ENCODE results near the gene FBXL3.

The FBXL3 gene

DNA sequence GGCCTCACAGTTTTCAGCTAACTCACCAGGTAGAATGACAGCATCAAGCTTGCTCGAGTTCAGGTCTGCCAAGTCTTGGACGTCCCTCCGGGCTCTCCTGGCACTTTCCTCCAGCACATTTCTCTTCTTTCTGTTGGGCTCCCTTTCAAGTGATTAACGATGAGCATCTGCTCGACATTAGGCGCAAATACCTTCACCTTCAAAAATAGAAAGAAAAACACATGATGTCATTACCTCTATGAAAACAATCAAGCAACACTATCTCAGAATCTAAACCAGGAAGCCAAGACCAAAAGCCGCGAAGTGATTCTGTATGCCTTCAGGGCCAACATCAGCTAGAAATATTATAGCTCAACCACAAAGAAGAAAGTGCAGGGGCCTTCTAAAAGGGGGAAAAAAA lies 50.5 kb downstream of the FBXL3 start:
- no peak overlapping the region for H3K4me3 ChIP-seq (replicated peaks; ENCODE audit: low read depth, low read length)
- no peak for TF ChIP-seq CTCF (IDR thresholded peaks at IDR 0.05; ENCODE audit: low read length, missing control alignments)
- no peak for DNase-seq (ENCODE audit: low read depth)

DNA sequence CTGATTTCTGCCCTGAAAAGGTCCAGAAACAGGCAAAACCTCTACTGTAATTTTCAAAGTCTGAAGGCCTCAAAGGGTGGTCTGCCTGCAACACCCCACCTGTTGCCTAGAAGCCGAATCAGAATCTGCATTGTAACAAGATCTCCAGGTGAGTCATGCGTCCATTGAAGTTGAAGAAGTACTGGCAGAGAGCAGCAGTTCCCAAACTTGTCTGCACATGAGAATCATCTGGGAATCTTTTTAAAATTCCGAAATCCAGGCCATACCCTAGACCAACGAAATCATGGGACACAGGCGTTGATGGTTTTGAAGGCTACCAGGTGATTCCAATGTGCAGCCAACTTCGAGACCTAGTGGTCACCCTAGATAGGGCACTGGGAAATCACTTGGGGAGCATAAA lies 51.1 kb downstream of the FBXL3 start:
- DNase-seq (ENCODE audit: low read depth) = no peak
- no peak overlapping the region for H3K4me3 ChIP-seq (replicated peaks; ENCODE audit: low read depth, low read length)
- no peak for TF ChIP-seq CTCF (IDR thresholded peaks at IDR 0.05; ENCODE audit: low read length, missing control alignments)

GRCh38 chr13:76974618-76974975 lies 52.4 kb downstream of the FBXL3 start:
- no peak for DNase-seq (ENCODE audit: low read depth)
- H3K4me3 ChIP-seq (replicated peaks; ENCODE audit: low read depth, low read length) = no peak overlapping the region
- TF ChIP-seq CTCF (IDR thresholded peaks at IDR 0.05; ENCODE audit: low read length, missing control alignments) = no peak

GRCh38 chr13:76973920-76974617 lies 52.9 kb downstream of the FBXL3 start:
- H3K4me3 ChIP-seq (replicated peaks; ENCODE audit: low read depth, low read length) = no peak overlapping the region
- DNase-seq (ENCODE audit: low read depth) = no peak
- TF ChIP-seq CTCF (IDR thresholded peaks at IDR 0.05; ENCODE audit: low read length, missing control alignments) = no peak

DNA sequence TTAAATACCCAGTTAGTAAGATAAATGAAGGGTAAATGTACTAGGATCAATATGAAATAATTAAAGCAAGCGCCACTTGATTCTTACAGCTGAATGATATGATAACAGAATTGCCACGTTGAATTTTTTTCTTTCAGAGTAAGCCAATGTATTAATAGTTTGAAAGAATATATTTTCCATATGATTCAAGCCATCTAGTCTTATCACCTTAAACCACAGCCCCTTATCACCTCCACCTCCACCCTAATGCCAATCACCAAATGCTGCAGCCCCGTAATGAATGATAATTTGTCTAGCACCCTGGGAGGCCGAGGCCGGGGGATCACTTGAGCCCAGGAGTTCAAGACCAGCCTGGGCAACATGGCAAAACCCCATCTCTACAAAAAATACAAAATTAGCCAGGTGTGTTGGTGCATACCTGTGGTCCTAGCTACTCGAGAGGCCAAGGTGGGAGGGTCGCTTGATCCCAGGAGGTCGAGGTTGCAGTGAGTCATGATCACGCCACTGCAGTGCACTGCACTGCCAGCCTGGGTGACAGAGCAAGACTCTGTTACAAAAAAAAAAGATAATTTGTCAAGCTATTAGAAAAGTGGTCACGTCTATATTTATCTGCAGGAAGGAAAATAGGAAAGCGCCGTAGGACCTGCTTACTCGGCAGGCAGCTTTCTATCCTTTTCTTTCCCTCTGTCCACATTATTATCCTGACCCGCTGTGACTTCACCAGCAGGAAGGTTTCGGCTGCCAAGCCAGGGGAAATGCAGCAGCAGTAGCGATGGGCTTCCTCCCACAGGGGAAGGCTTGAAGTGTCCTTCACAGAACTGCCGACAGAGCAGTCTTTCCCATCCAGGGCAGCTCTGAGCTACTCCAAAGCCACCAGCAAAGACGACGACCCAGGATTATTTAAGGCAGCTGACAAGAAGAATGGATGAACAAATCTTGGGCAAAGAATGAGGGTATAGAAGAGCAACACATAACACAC lies 54.8 kb downstream of the FBXL3 start:
- TF ChIP-seq CTCF (IDR thresholded peaks at IDR 0.05; ENCODE audit: low read length, missing control alignments) = no peak
- H3K4me3 ChIP-seq (replicated peaks; ENCODE audit: low read depth, low read length) = no peak overlapping the region
- peak; percentile 33 for DNase-seq (ENCODE audit: low read depth)

- no peak for DNase-seq (ENCODE audit: low read depth)
- H3K4me3 ChIP-seq (replicated peaks; ENCODE audit: low read depth, low read length) = no peak overlapping the region
- no peak for TF ChIP-seq CTCF (IDR thresholded peaks at IDR 0.05; ENCODE audit: low read length, missing control alignments)
These were observed 55.7 kb downstream of the FBXL3 start for GRCh38 chr13:76971215-76971614.
